GM13977 (cell line): ENCODE data around the gene MAP3K9.

Experiments
- DNase-seq: peaks from one replicate; pipeline ENCODE4 v3.0.0; 2012; ENCODE audit warnings: low spot score
- in situ Hi-C: fragments of 300-500 bp; cut with MboI; formaldehyde crosslinking; loops from one replicate; pipeline ENCODE4 v1.12.0; 2022; ENCODE audit warnings: low sequenced_read_pairs, low pct_unique_long_range_greater_than_20kb, mixed read lengths, inconsistent platforms; ENCODE audit not compliant: unreplicated experiment
- TF ChIP-seq, protein P1 (sequence below): IDR thresholded peaks from 2 replicates; pipeline ENCODE4 v1.5.1; 2012; ENCODE audit warnings: mild to moderate bottlenecking, control low read depth; ENCODE audit not compliant: insufficient read depth; ENCODE audit errors: extremely low read depth, missing control alignments

MAP3K9 gene

GRCh38 chr14:70680748-70681147 lies 128.6 kb downstream of the MAP3K9 start:
- in situ Hi-C loops: no loop called here
- TF ChIP-seq, protein P1, sequence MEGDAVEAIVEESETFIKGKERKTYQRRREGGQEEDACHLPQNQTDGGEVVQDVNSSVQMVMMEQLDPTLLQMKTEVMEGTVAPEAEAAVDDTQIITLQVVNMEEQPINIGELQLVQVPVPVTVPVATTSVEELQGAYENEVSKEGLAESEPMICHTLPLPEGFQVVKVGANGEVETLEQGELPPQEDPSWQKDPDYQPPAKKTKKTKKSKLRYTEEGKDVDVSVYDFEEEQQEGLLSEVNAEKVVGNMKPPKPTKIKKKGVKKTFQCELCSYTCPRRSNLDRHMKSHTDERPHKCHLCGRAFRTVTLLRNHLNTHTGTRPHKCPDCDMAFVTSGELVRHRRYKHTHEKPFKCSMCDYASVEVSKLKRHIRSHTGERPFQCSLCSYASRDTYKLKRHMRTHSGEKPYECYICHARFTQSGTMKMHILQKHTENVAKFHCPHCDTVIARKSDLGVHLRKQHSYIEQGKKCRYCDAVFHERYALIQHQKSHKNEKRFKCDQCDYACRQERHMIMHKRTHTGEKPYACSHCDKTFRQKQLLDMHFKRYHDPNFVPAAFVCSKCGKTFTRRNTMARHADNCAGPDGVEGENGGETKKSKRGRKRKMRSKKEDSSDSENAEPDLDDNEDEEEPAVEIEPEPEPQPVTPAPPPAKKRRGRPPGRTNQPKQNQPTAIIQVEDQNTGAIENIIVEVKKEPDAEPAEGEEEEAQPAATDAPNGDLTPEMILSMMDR: no peak
- DNase-seq: no peak

GRCh38 chr14:70677341-70677740 lies 132.0 kb downstream of the MAP3K9 start:
- TF ChIP-seq, protein P1: no peak
- in situ Hi-C loops: no loop called here
- no peak for DNase-seq
